Liver (tissue), 9 donors: Measurements from ENCODE around the gene CEP120. TPM values are rescaled to one million over a fixed set of nuclear protein-coding genes. Genes with fewer than 3 reads are reported as not detected.

ENCODE experiments used
- DNase-seq: peaks from one replicate; pipeline ENCODE4 v3.0.0-alpha.2; 2017; ENCODE audit warnings: low spot score
- H3K27ac ChIP-seq, 2 donors: one replicate each; pipeline ENCODE4 v1.7.0; 2013; ENCODE audit warnings: inconsistent platforms in 2 of 2, low read length in 2 of 2, control low read depth in 1 of 2, low read depth in 1 of 2, mild to moderate bottlenecking in 1 of 2
- H3K27me3 ChIP-seq, 4 donors: one replicate each; pipeline versions ENCODE4 v1.6.1 to v1.7.0; 2013; ENCODE audit warnings: low read length in 3 of 4, inconsistent platforms in 1 of 4, mild to moderate bottlenecking in 1 of 4, moderate library complexity in 1 of 4; ENCODE audit not compliant: control insufficient read depth in 4 of 4, insufficient read depth in 4 of 4
- H3K36me3 ChIP-seq, 4 donors: one replicate each; pipeline versions ENCODE4 v1.6.1 to v1.7.0; 2013; ENCODE audit warnings: low read length in 3 of 4, mild to moderate bottlenecking in 3 of 4, low read depth in 1 of 4, moderate library complexity in 1 of 4; ENCODE audit not compliant: control insufficient read depth in 4 of 4, insufficient read depth in 3 of 4
- H3K4me1 ChIP-seq, 4 donors: one replicate each; pipeline versions ENCODE4 v1.6.1 to v1.7.0; 2013; ENCODE audit warnings: low read length in 3 of 4, mild to moderate bottlenecking in 3 of 4, moderate library complexity in 1 of 4; ENCODE audit not compliant: control insufficient read depth in 4 of 4, insufficient read depth in 4 of 4
- H3K4me3 ChIP-seq, 3 donors: one replicate each; pipeline versions ENCODE4 v1.6.1 to v1.7.0; 2013; ENCODE audit warnings: low read length in 3 of 3, control low read depth in 1 of 3, low read depth in 1 of 3, mild to moderate bottlenecking in 1 of 3
- H3K9ac ChIP-seq, 2 donors: one replicate each; pipeline ENCODE4 v1.7.0; 2013; ENCODE audit warnings: low read length in 2 of 2, mild to moderate bottlenecking in 2 of 2, moderate library complexity in 2 of 2, control low read depth in 1 of 2, low read depth in 1 of 2
- H3K9me3 ChIP-seq, 4 donors: one replicate each; pipeline versions ENCODE4 v1.6.1 to v1.7.0; 2013; ENCODE audit warnings: low read length in 3 of 4; ENCODE audit not compliant: control insufficient read depth in 4 of 4
- EGR1 ChIP-seq, 2 donors: IDR thresholded peaks; 2 replicates each; pipeline ENCODE4 v1.6.1; 2016 to 2018; ENCODE audit warnings: antibody characterized with exemption in 2 of 2, low read depth in 2 of 2
- FOXA1 ChIP-seq: IDR thresholded peaks from 2 replicates; pipeline ENCODE4 v1.6.1; 2016; ENCODE audit warnings: antibody characterized with exemption
- FOXA2 ChIP-seq: IDR thresholded peaks from 2 replicates; pipeline ENCODE4 v1.6.1; 2016; ENCODE audit warnings: antibody characterized with exemption
- GABPA ChIP-seq, 2 donors: IDR thresholded peaks in 1 of 2; conservative IDR thresholded peaks in 1 of 2; 2 replicates each; pipeline ENCODE4 v1.6.1; 2016; ENCODE audit warnings: antibody characterized with exemption in 2 of 2, mild to moderate bottlenecking in 1 of 2, moderate library complexity in 1 of 2
- HNF4A ChIP-seq, 2 donors: conservative IDR thresholded peaks; 2 replicates each; pipeline ENCODE4 v1.6.1; 2016; ENCODE audit warnings: antibody characterized with exemption in 2 of 2, mild to moderate bottlenecking in 2 of 2
- HNF4G ChIP-seq: IDR thresholded peaks from 2 replicates; pipeline ENCODE4 v1.6.1; 2016; ENCODE audit warnings: antibody characterized with exemption
- JUND ChIP-seq, 2 donors: IDR thresholded peaks; 2 replicates each; pipeline ENCODE4 v1.6.1; 2016; ENCODE audit warnings: antibody characterized with exemption in 2 of 2
- NR2F2 ChIP-seq: IDR thresholded peaks from 2 replicates; pipeline ENCODE4 v1.6.1; 2016; ENCODE audit warnings: antibody characterized with exemption
- RAD21 ChIP-seq, 2 donors: IDR thresholded peaks; 2 replicates each; pipeline ENCODE4 v1.6.1; 2016; ENCODE audit warnings: antibody characterized with exemption in 2 of 2, mild to moderate bottlenecking in 2 of 2
- REST ChIP-seq: IDR thresholded peaks from 2 replicates; pipeline ENCODE4 v1.6.1; 2016; ENCODE audit warnings: antibody characterized with exemption, mild to moderate bottlenecking
- RXRA ChIP-seq, 2 donors: IDR thresholded peaks; 2 replicates each; pipeline ENCODE4 v1.6.1; 2017 to 2018; ENCODE audit warnings: antibody characterized with exemption in 2 of 2, mild to moderate bottlenecking in 1 of 2
- SP1 ChIP-seq: IDR thresholded peaks from 2 replicates; pipeline ENCODE4 v1.6.1; 2018; ENCODE audit warnings: antibody characterized with exemption, mild to moderate bottlenecking
- TAF1 ChIP-seq: conservative IDR thresholded peaks from 2 replicates; pipeline ENCODE4 v1.6.1; 2016; ENCODE audit warnings: antibody characterized with exemption, mild to moderate bottlenecking
- YY1 ChIP-seq: IDR thresholded peaks from 2 replicates; pipeline ENCODE4 v1.6.1; 2016; ENCODE audit warnings: antibody characterized with exemption, mild to moderate bottlenecking
- ZBTB33 ChIP-seq: IDR thresholded peaks from 2 replicates; pipeline ENCODE4 v1.6.1; 2016; ENCODE audit warnings: antibody characterized with exemption
- WGBS: extraction: QIAGEN DNeasy Blood & Tissue Kit; methylation state at CpG from one replicate; pipeline ENCODE4 v1.1.7; 2013; 5-methylcytosine and 5-hydroxymethylcytosine counted together
- polyA plus RNA-seq, 2 donors: library from polyadenylated mRNA; stranded (reverse) in 1 of 2; unstranded in 1 of 2; fragments of 200-250 nt in 1 of 2; fragments of >200 nt in 1 of 2; fragmentation: Nextera tagmentation in 1 of 2; extraction: Ambion mirVana in 1 of 2; gene quantifications; one replicate each; pipeline versions ENCODE4 v1.2.1 to v1.2.3, GENCODE V29; 2013 to 2015
- total RNA-seq, 2 donors: library from RNA; depleted of rRNA; stranded (reverse); fragments of >200 nt; gene quantifications; one replicate each; pipeline ENCODE4 v1.2.3, GENCODE V29; 2014
- TF ChIP-seq, protein P1 (sequence below): fragments of 150-350 bp; IDR thresholded peaks from 2 replicates; pipeline ENCODE4 v1.5.1; 2017; ENCODE audit warnings: improper control_type of control experiment, low read depth, low read length; ENCODE audit not compliant: missing input control
- TF ChIP-seq, protein P2 (sequence below): IDR thresholded peaks from 2 replicates; pipeline ENCODE4 v1.6.1; 2016; ENCODE audit warnings: antibody characterized with exemption
- TF ChIP-seq, protein P3 (sequence below): IDR thresholded peaks from 2 replicates; pipeline ENCODE4 v1.6.1; 2016; ENCODE audit warnings: antibody characterized with exemption
- donor health status: healthy.
- donor health status: healthy.
- donor health status: healthy.
- donor health status: healthy.
- donor health status: healthy.

The CEP120 gene
- total and polyA plus RNA-seq, 4 donors, result 2.1 to 11.0 (median 6.7) TPM

DNA sequence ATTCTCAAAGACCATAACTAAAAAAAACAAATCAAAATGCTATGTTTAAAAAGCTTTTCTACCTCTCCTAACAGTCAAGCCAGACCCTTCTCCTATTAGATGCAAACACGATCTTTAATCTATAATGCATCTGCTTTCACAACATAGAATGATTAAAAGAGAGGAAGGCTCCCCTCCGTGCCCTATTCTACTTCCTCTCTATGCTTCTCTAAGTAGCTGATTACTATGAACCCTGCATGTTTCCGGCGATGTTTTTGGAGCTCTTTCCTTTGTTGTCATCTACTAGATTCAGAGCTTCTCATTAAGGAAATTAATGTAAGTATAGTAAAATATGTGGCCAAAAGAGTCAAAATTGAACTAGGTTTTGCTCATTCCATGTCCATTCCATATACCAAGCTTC lies 29.2 kb upstream of the CEP120 start:
- Histone ChIP-seq H3K9me3 (no peaks in the 10 kb centered on the region), H3K27ac (no peak overlapping the region), H3K4me3 (no peak overlapping the region), H3K9ac (no peak overlapping the region), H3K36me3 (no peaks in the 10 kb centered on the region), H3K27me3 (no peaks in the 10 kb centered on the region), H3K4me1 (peaks cover 5 to 24% (median 14%) of the 10 kb centered on the region in 4 donors)
- 79% methylated on average over 4 of the region's 4 CpGs for WGBS
- no peak for TF ChIP-seq TAF1
- no peak for DNase-seq

GRCh38 chr5:123451047-123451446 lies 27.8 kb upstream of the CEP120 start:
- H3K4me3 ChIP-seq, result no peak overlapping the region
- no peaks in the 10 kb centered on the region for H3K36me3 ChIP-seq
- TF ChIP-seq REST, result no peak
- TF ChIP-seq GABPA (IDR thresholded peaks at IDR 0.05 in 1 of 2, conservative IDR thresholded peaks at IDR 0.05 in 1 of 2), result no peak
- TF ChIP-seq JUND (IDR thresholded peaks at IDR 0.05), result no peak
- TF ChIP-seq FOXA1, result no peak
- TF ChIP-seq RAD21 (IDR thresholded peaks at IDR 0.05), result no peak
- no peak for TF ChIP-seq EGR1 (IDR thresholded peaks at IDR 0.05; ENCODE audit: low read depth in 2 of 2)
- TF ChIP-seq ZBTB33, result no peak
- TF ChIP-seq RXRA (IDR thresholded peaks at IDR 0.05), result no peak
- TF ChIP-seq HNF4A (conservative IDR thresholded peaks at IDR 0.05), result no peak
- no peak for TF ChIP-seq FOXA2
- TF ChIP-seq TAF1, result no peak
- no peak for TF ChIP-seq NR2F2
- TF ChIP-seq, protein P1, sequence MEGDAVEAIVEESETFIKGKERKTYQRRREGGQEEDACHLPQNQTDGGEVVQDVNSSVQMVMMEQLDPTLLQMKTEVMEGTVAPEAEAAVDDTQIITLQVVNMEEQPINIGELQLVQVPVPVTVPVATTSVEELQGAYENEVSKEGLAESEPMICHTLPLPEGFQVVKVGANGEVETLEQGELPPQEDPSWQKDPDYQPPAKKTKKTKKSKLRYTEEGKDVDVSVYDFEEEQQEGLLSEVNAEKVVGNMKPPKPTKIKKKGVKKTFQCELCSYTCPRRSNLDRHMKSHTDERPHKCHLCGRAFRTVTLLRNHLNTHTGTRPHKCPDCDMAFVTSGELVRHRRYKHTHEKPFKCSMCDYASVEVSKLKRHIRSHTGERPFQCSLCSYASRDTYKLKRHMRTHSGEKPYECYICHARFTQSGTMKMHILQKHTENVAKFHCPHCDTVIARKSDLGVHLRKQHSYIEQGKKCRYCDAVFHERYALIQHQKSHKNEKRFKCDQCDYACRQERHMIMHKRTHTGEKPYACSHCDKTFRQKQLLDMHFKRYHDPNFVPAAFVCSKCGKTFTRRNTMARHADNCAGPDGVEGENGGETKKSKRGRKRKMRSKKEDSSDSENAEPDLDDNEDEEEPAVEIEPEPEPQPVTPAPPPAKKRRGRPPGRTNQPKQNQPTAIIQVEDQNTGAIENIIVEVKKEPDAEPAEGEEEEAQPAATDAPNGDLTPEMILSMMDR, result no peak
- TF ChIP-seq SP1, result no peak
- TF ChIP-seq HNF4G, result no peak
- TF ChIP-seq, protein P2, sequence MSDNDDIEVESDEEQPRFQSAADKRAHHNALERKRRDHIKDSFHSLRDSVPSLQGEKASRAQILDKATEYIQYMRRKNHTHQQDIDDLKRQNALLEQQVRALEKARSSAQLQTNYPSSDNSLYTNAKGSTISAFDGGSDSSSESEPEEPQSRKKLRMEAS, result no peak
- TF ChIP-seq, protein P3, sequence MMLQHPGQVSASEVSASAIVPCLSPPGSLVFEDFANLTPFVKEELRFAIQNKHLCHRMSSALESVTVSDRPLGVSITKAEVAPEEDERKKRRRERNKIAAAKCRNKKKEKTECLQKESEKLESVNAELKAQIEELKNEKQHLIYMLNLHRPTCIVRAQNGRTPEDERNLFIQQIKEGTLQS, result no peak
- TF ChIP-seq YY1, result no peak
- no peak for DNase-seq
- no peak overlapping the region for H3K27ac ChIP-seq
- 84% methylated on average over 3 of the region's 3 CpGs for WGBS
- H3K27me3 ChIP-seq, result no peaks in the 10 kb centered on the region
- H3K9me3 ChIP-seq, result no peaks in the 10 kb centered on the region
- H3K4me1 ChIP-seq, result peaks cover 5 to 20% (median 13%) of the 10 kb centered on the region in 4 donors
- H3K9ac ChIP-seq, result no peak overlapping the region
